Measurements from ENCODE around the gene IQCC. TPM values are rescaled to one million over a fixed set of nuclear protein-coding genes. Genes with fewer than 3 reads are reported as not detected.

The IQCC gene
- polyA plus RNA-seq, 4 donors: 0.54 to 4.8 (median 1.8) TPM

DNA sequence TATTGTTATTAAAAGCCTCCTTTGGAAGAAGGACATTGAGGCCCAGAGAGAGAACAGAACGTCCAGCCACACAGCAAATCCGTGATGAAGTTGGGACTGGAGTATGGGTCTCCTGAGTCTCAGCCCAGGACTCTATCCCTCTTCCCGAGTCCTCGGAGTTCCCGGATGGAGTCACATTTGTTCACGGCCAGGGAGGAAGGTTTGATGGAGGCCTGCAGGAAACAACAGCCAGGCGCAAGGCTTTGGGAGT, 26.4 kb upstream of the IQCC start:
- no peaks in the 10 kb centered on the region for H3K27me3 ChIP-seq (ENCODE audit: control insufficient read depth in 3 of 3, insufficient read depth in 3 of 3, low read length in 3 of 3)
- peaks cover 0 to 38% (median 2%) of the 10 kb centered on the region in 3 donors for H3K36me3 ChIP-seq (ENCODE audit: control insufficient read depth in 3 of 3, insufficient read depth in 2 of 3, low read depth in 1 of 3, low read length in 3 of 3)
- peaks cover 2 to 25% (median 6%) of the 10 kb centered on the region in 3 donors for H3K4me1 ChIP-seq (ENCODE audit: control insufficient read depth in 3 of 3, insufficient read depth in 2 of 3, low read depth in 1 of 3, low read length in 2 of 3)
- no peak for DNase-seq
- H3K27ac ChIP-seq (ENCODE audit: low read depth in 1 of 3, low read length in 2 of 3): peak overlapping the region; percentile 84 to 99 (median 98)
- peak overlapping the region; percentile 66 to 88 (median 69) for H3K4me3 ChIP-seq (ENCODE audit: low read depth in 1 of 3, low read length in 3 of 3)
- WGBS, 3 donors: 13 to 15% (median 15%) methylated on average over 7 of the region's 7 CpGs
- FAIRE-seq: no peak
- H3K9me3 ChIP-seq (ENCODE audit: control insufficient read depth in 2 of 2, insufficient read depth in 1 of 2, low read depth in 1 of 2, low read length in 1 of 2): no peaks in the 10 kb centered on the region

DNA sequence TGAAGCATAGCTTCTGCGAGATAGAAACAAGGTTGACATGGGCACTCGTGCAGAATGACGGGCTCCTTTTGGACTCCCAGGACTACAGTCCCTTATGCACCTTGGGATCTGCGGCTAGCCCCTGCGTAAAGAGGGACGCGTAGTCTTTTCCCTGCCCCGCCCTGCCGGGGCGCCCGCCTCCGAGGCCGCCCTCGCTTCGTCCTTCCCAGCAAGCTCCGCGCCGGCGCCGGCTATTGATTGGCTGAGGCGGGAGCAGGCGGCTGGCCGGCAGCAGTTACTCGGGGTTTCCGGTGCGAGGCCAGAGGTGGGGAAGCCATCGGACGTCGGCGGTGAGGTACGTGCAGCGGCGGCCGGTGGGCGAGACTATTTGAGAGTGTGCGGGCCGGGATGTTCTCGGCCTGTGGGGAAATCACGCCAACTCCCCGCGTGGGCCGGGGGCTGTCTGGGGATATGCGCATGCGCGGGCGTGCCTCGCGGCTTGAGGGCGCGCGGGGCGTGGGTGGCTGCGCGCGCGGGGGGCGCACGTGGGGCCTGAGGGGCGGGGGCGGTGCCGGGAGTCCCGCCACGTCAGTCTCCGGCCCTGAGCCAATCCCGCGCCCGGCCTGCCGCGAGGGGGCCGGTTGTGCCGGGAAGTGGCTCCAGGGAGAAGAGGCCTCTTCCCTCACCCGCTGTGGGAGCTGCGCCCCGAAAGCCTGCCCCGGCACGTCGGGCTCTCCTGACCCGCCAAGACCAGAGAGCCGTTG, 25.9 kb upstream of the IQCC start, which contains the start of gene TXLNA:
Gene TXLNA (plus strand): TSS at position 233 of the 743 bp plus-strand sequence. CDS start 671 bp downstream, outside the sequence.
- Histone ChIP-seq H3K4me3 (ENCODE audit: low read depth in 1 of 3, low read length in 3 of 3) (peak within 1 kb of the TSS; percentile 66 to 88 (median 69)), H3K36me3 (ENCODE audit: control insufficient read depth in 3 of 3, insufficient read depth in 2 of 3, low read depth in 1 of 3, low read length in 3 of 3) (peaks cover 0 to 40% (median 2%) of the 10 kb centered on the region in 3 donors), H3K27me3 (ENCODE audit: control insufficient read depth in 3 of 3, insufficient read depth in 3 of 3, low read length in 3 of 3) (no peaks in the 10 kb centered on the region), H3K27ac (ENCODE audit: low read depth in 1 of 3, low read length in 2 of 3) (peak within 1 kb of the TSS; percentile 88 to 99 (median 98)), H3K9me3 (ENCODE audit: control insufficient read depth in 2 of 2, insufficient read depth in 1 of 2, low read depth in 1 of 2, low read length in 1 of 2) (no peaks in the 10 kb centered on the region), H3K4me1 (ENCODE audit: control insufficient read depth in 3 of 3, insufficient read depth in 2 of 3, low read depth in 1 of 3, low read length in 2 of 3) (peaks cover 2 to 25% (median 6%) of the 10 kb centered on the region in 3 donors)
- FAIRE-seq (no peak), DNase-seq (peak; percentile 93 to 96)
- WGBS, 3 donors: 0 to 1% (median 0%) methylated on average over 54 to 79 of the region's 79 CpGs

DNA sequence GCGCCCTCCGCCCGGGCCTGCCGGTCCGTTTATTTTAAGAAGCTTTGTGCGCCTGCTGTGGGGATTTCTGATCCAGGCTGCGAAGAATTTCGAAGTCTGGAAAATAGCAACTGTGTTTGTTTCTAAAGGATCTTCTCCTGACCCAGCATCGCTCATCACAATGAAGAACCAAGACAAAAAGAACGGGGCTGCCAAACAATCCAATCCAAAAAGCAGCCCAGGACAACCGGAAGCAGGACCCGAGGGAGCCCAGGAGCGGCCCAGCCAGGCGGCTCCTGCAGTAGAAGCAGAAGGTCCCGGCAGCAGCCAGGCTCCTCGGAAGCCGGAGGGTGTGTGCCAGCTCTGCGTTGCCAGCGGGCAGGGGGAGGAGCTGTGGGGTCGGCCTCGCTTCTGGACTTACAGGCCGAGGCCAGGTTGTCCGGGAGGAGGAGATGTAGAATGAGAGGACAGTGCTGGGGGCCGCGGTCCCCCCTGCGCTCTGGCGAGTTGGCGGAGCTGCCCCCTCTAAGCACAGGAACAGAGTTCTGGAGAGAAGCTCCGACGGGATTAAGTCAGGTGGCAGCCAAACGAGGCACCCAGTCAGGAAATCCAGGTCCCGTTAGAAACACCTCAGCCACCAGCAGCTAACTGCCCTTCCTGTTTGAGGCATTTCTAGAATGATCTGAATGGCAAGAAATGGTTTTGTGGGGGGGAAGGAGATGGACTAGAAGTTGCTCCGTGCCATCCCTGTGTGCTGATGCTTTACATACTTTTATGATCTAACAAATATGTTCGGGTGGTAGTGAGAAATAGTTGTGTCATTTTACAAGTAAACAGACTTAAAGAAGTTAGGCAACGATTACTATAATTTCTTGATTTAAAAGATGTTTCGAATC, 25.0 kb upstream of the IQCC start:
- no peak for FAIRE-seq

DNA sequence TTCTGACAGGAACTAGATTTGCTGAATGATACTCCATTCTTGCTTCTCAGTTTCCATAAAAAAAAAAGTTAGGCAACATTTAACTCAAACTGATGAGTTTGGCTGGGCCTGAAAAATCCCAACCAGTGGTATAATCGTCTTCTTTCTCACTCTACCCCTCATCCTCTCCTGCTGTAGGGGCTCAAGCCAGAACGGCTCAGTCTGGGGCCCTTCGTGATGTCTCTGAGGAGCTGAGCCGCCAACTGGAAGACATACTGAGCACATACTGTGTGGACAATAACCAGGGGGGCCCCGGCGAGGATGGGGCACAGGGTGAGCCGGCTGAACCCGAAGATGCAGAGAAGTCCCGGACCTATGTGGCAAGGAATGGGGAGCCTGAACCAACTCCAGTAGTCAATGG, 24.4 kb upstream of the IQCC start:
- WGBS, 3 donors: 74 to 83% (median 79%) methylated on average over 9 of the region's 9 CpGs
- Histone ChIP-seq H3K27ac (ENCODE audit: low read depth in 1 of 3, low read length in 2 of 3) (peak overlapping the region in 1 of 3 donors; percentile 12), H3K36me3 (ENCODE audit: control insufficient read depth in 3 of 3, insufficient read depth in 2 of 3, low read depth in 1 of 3, low read length in 3 of 3) (peaks cover 0 to 42% (median 2%) of the 10 kb centered on the region in 3 donors), H3K4me3 (ENCODE audit: low read depth in 1 of 3, low read length in 3 of 3) (peak overlapping the region in 1 of 3 donors; percentile 69), H3K4me1 (ENCODE audit: control insufficient read depth in 3 of 3, insufficient read depth in 2 of 3, low read depth in 1 of 3, low read length in 2 of 3) (peaks cover 2 to 25% (median 6%) of the 10 kb centered on the region in 3 donors), H3K27me3 (ENCODE audit: control insufficient read depth in 3 of 3, insufficient read depth in 3 of 3, low read length in 3 of 3) (no peaks in the 10 kb centered on the region), H3K9me3 (ENCODE audit: control insufficient read depth in 2 of 2, insufficient read depth in 1 of 2, low read depth in 1 of 2, low read length in 1 of 2) (no peaks in the 10 kb centered on the region)
- DNase-seq: no peak
- FAIRE-seq: no peak

More for the DNA sequence above, 25.0 kb upstream of the IQCC start:
- Histone ChIP-seq H3K27me3 (ENCODE audit: control insufficient read depth in 3 of 3, insufficient read depth in 3 of 3, low read length in 3 of 3) (no peaks in the 10 kb centered on the region), H3K36me3 (ENCODE audit: control insufficient read depth in 3 of 3, insufficient read depth in 2 of 3, low read depth in 1 of 3, low read length in 3 of 3) (peaks cover 0 to 36% (median 2%) of the 10 kb centered on the region in 3 donors), H3K4me3 (ENCODE audit: low read depth in 1 of 3, low read length in 3 of 3) (peak overlapping the region; percentile 66 to 88 (median 69)), H3K9me3 (ENCODE audit: control insufficient read depth in 2 of 2, insufficient read depth in 1 of 2, low read depth in 1 of 2, low read length in 1 of 2) (no peaks in the 10 kb centered on the region), H3K27ac (ENCODE audit: low read depth in 1 of 3, low read length in 2 of 3) (peak overlapping the region; percentile 88 to 99 (median 98)), H3K4me1 (ENCODE audit: control insufficient read depth in 3 of 3, insufficient read depth in 2 of 3, low read depth in 1 of 3, low read length in 2 of 3) (peaks cover 2 to 25% (median 6%) of the 10 kb centered on the region in 3 donors)
- DNase-seq: peak in 1 of 2 donors; percentile 37
- 5% methylated on average over 36 of the region's 36 CpGs for WGBS, 3 donors

DNA sequence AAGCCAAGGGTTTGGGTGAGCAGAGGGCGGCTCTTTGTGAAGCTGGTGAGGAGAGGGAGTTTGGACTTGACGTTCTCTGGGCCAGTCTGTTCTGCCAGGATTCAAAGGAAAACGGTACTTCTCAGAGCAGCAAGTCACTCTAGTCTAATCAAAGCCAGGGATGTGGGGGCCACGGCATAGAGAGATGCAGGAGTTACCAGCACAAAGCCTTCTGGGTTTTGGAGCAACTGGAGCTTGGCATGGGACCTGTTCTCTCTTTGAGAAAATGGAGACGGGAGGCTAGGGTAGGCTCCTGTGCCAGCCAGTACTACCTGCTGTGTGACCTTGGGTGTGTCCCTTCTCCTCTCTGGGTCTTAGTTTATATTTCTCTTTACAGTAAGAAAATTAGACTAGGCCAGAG, 23.9 kb upstream of the IQCC start:
- Histone ChIP-seq H3K27ac (ENCODE audit: low read depth in 1 of 3, low read length in 2 of 3) (peak overlapping the region in 1 of 3 donors; percentile 12), H3K9me3 (ENCODE audit: control insufficient read depth in 2 of 2, insufficient read depth in 1 of 2, low read depth in 1 of 2, low read length in 1 of 2) (no peaks in the 10 kb centered on the region), H3K4me1 (ENCODE audit: control insufficient read depth in 3 of 3, insufficient read depth in 2 of 3, low read depth in 1 of 3, low read length in 2 of 3) (peaks cover 2 to 25% (median 6%) of the 10 kb centered on the region in 3 donors), H3K36me3 (ENCODE audit: control insufficient read depth in 3 of 3, insufficient read depth in 2 of 3, low read depth in 1 of 3, low read length in 3 of 3) (peaks cover 0 to 43% (median 2%) of the 10 kb centered on the region in 3 donors), H3K27me3 (ENCODE audit: control insufficient read depth in 3 of 3, insufficient read depth in 3 of 3, low read length in 3 of 3) (no peaks in the 10 kb centered on the region), H3K4me3 (ENCODE audit: low read depth in 1 of 3, low read length in 3 of 3) (no peak overlapping the region)
- no peak for DNase-seq
- WGBS, 3 donors: 78 to 84% (median 79%) methylated on average over 5 of the region's 5 CpGs
- no peak for FAIRE-seq

DNA sequence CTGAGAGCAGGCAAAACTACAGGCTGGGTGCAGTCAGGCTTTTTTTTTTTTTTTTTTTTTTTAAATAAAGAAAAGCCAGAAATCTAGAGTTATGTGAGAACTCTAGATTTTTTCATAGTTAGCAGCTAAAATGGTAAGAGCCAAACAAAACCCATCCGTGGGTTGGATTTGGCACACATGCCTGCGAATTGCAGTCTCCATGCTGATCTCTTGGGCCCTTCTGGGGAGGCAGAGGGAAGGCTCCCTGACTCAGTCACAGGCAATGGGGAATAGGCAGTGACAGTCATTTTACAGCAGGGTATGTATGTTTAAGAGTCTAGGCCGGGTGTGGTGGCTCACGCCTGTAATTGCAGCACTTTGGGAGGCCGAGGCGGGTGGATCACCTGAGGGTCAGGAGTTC, 23.4 kb upstream of the IQCC start:
- 83 to 85% (median 83%) methylated on average over 6 of the region's 6 CpGs for WGBS, 3 donors
- Histone ChIP-seq H3K4me3 (ENCODE audit: low read depth in 1 of 3, low read length in 3 of 3) (no peak overlapping the region), H3K9me3 (ENCODE audit: control insufficient read depth in 2 of 2, insufficient read depth in 1 of 2, low read depth in 1 of 2, low read length in 1 of 2) (no peaks in the 10 kb centered on the region), H3K27me3 (ENCODE audit: control insufficient read depth in 3 of 3, insufficient read depth in 3 of 3, low read length in 3 of 3) (no peaks in the 10 kb centered on the region), H3K27ac (ENCODE audit: low read depth in 1 of 3, low read length in 2 of 3) (no peak overlapping the region), H3K4me1 (ENCODE audit: control insufficient read depth in 3 of 3, insufficient read depth in 2 of 3, low read depth in 1 of 3, low read length in 2 of 3) (peaks cover 2 to 25% (median 6%) of the 10 kb centered on the region in 3 donors), H3K36me3 (ENCODE audit: control insufficient read depth in 3 of 3, insufficient read depth in 2 of 3, low read depth in 1 of 3, low read length in 3 of 3) (peaks cover 1 to 47% (median 2%) of the 10 kb centered on the region in 3 donors)
- FAIRE-seq (no peak), DNase-seq (no peak)

DNA sequence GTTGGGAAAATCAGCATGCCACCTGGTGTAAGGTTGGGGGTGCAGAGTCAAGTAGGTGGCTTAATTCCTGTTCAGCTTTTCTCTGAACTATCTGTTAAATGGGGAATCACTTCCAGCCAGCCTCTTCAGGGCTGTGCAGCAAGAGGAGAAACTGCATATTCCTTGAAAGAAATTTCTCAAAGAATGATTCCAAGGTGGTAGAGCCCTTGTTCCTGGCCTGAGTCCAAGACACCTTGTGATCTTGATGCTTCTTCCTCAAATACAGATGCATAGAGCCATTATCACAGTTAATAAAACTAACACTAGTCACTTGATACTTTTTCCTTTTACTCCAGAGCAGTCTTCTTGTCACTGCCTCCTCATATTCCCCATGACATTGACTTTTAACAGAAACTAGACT, 20.8 kb upstream of the IQCC start:
- Histone ChIP-seq H3K27me3 (ENCODE audit: control insufficient read depth in 3 of 3, insufficient read depth in 3 of 3, low read length in 3 of 3) (no peaks in the 10 kb centered on the region), H3K36me3 (ENCODE audit: control insufficient read depth in 3 of 3, insufficient read depth in 2 of 3, low read depth in 1 of 3, low read length in 3 of 3) (peaks cover 15 to 71% (median 17%) of the 10 kb centered on the region in 3 donors), H3K27ac (ENCODE audit: low read depth in 1 of 3, low read length in 2 of 3) (no peak overlapping the region), H3K4me3 (ENCODE audit: low read depth in 1 of 3, low read length in 3 of 3) (no peak overlapping the region), H3K4me1 (ENCODE audit: control insufficient read depth in 3 of 3, insufficient read depth in 2 of 3, low read depth in 1 of 3, low read length in 2 of 3) (peaks cover 0 to 16% (median 6%) of the 10 kb centered on the region in 3 donors), H3K9me3 (ENCODE audit: control insufficient read depth in 2 of 2, insufficient read depth in 1 of 2, low read depth in 1 of 2, low read length in 1 of 2) (no peaks in the 10 kb centered on the region)
- FAIRE-seq (no peak), DNase-seq (no peak)

DNA sequence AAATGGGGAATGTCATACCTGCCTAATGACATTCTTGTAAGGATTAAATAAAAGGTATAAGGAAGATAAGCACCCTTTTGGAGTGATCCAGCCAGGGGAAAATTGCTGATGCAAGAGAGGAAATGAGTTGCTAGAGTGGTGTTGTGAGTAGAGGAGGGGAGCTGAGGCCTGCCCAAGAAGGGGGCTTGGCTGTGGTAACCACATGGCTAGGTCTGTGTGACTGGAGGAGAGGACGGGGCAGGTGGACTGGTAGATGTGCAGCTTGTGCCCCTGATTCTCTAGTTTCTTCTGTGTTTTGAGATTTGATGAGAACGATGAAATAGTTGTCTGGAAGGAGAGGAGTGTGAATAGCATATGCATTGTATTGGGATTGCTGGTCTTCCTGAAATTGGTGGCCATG, 19.4 kb upstream of the IQCC start:
- WGBS, 3 donors: 92 to 95% (median 95%) methylated on average over 2 of the region's 2 CpGs
- Histone ChIP-seq H3K4me3 (ENCODE audit: low read depth in 1 of 3, low read length in 3 of 3) (no peak overlapping the region), H3K36me3 (ENCODE audit: control insufficient read depth in 3 of 3, insufficient read depth in 2 of 3, low read depth in 1 of 3, low read length in 3 of 3) (peaks cover 22 to 78% (median 24%) of the 10 kb centered on the region in 3 donors), H3K27me3 (ENCODE audit: control insufficient read depth in 3 of 3, insufficient read depth in 3 of 3, low read length in 3 of 3) (no peaks in the 10 kb centered on the region), H3K27ac (ENCODE audit: low read depth in 1 of 3, low read length in 2 of 3) (no peak overlapping the region), H3K9me3 (ENCODE audit: control insufficient read depth in 2 of 2, insufficient read depth in 1 of 2, low read depth in 1 of 2, low read length in 1 of 2) (no peaks in the 10 kb centered on the region), H3K4me1 (ENCODE audit: control insufficient read depth in 3 of 3, insufficient read depth in 2 of 3, low read depth in 1 of 3, low read length in 2 of 3) (peaks cover 0 to 9% (median 4%) of the 10 kb centered on the region in 3 donors)
- no peak for DNase-seq
- FAIRE-seq: no peak
